ENCODE measurements around the gene SCMH1. TPM values are rescaled to one million over a fixed set of nuclear protein-coding genes. Genes with fewer than 3 reads are reported as not detected.

The SCMH1 gene
- total RNA-seq, 4 donors from 2014 or later, result 45.6 to 102 (median 82.5) TPM

GRCh38 chr1:41243079-41243385 lies 926 bp upstream of the SCMH1 start:
- 50% methylated on average over 1 of the region's 3 CpGs; no CpG with 5 or more reads in 1 of the 2 donors for WGBS, 2 donors (ENCODE audit: low coverage in 1 of 2)
- peaks cover 0 to 44% (median 2%) of the 10 kb centered on the region in 3 donors for H3K4me1 ChIP-seq

GRCh38 chr1:41242342-41243078 lies 404 bp upstream of the SCMH1 start:
- Histone ChIP-seq H3K9me3 (no peaks in the 10 kb centered on the region), H3K36me3 (no peaks in the 10 kb centered on the region), H3K4me1 (peaks cover 0 to 48% (median 2%) of the 10 kb centered on the region in 3 donors), H3K27me3 (no peaks in the 10 kb centered on the region), H3K4me3 (peak overlapping the region; percentile 72 to 94), H3K27ac (peak overlapping the region; percentile 92 to 99 (median 98))
- 68 to 93% methylated on average over 3 to 13 of the region's 51 CpGs for WGBS, 2 donors (ENCODE audit: low coverage in 1 of 2)
- ATAC-seq, result peak; percentile 13
- TF ChIP-seq POLR2A (IDR thresholded peaks at IDR 0.05), result no peak
- TF ChIP-seq, protein P1, sequence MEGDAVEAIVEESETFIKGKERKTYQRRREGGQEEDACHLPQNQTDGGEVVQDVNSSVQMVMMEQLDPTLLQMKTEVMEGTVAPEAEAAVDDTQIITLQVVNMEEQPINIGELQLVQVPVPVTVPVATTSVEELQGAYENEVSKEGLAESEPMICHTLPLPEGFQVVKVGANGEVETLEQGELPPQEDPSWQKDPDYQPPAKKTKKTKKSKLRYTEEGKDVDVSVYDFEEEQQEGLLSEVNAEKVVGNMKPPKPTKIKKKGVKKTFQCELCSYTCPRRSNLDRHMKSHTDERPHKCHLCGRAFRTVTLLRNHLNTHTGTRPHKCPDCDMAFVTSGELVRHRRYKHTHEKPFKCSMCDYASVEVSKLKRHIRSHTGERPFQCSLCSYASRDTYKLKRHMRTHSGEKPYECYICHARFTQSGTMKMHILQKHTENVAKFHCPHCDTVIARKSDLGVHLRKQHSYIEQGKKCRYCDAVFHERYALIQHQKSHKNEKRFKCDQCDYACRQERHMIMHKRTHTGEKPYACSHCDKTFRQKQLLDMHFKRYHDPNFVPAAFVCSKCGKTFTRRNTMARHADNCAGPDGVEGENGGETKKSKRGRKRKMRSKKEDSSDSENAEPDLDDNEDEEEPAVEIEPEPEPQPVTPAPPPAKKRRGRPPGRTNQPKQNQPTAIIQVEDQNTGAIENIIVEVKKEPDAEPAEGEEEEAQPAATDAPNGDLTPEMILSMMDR (IDR thresholded peaks at IDR 0.05), result no peak

More at GRCh38 chr1:41243079-41243385, 926 bp upstream of the SCMH1 start:
- no peak for ATAC-seq
- H3K27ac ChIP-seq, result peak overlapping the region in 3 of 4 donors; percentile 96 to 99 (median 99)
- H3K9me3 ChIP-seq, result no peaks in the 10 kb centered on the region
- H3K27me3 ChIP-seq, result no peaks in the 10 kb centered on the region
- TF ChIP-seq EP300 (IDR thresholded peaks at IDR 0.05) (no peak), POLR2AphosphoS5 (IDR thresholded peaks at IDR 0.05) (no peak), POLR2A (IDR thresholded peaks at IDR 0.05) (no peak)
- TF ChIP-seq, protein P1 (IDR thresholded peaks at IDR 0.05), result no peak
- H3K4me3 ChIP-seq, result no peak overlapping the region
- no peaks in the 10 kb centered on the region for H3K36me3 ChIP-seq

DNA sequence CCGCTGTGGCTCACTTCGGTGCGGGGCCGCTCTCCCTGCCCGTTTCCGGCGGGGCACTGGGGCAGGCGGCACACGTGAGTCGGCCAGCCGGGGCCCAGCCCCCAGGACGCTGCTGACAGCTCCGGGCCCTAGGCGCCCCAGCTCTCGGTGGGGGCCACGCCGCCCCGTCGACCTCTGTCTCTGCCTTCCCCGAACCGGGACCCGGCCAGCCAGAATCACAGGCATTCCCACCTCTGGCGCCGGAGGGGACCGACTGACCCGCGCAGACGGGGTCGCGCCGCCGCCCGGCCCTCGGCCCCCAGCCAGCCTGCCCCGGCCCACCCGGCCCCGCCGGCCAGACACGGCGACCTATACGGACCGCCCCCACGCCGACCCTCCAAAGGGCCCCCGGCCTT lies 755 bp downstream of the SCMH1 start:
- Histone ChIP-seq H3K4me3 (peak overlapping the region; percentile 72 to 94), H3K27me3 (no peaks in the 10 kb centered on the region), H3K27ac (peak overlapping the region; percentile 92 to 99 (median 98)), H3K9me3 (no peaks in the 10 kb centered on the region), H3K4me1 (peaks cover 0 to 48% (median 2%) of the 10 kb centered on the region in 3 donors), H3K36me3 (no peaks in the 10 kb centered on the region)
- ATAC-seq, result peak; percentile 82
- TF ChIP-seq, protein P1 (IDR thresholded peaks at IDR 0.05), result no peak
- TF ChIP-seq POLR2AphosphoS5 (IDR thresholded peaks at IDR 0.05) (peak; percentile 57), POLR2A (IDR thresholded peaks at IDR 0.05) (peak in 1 of 2 donors; percentile 35)
- WGBS, 2 donors (ENCODE audit: low coverage in 1 of 2), result no CpG with 5 or more reads among the region's 45 CpGs

GRCh38 chr1:41240781-41241353 lies 1.2 kb downstream of the SCMH1 start:
- no peak for ATAC-seq
- H3K9me3 ChIP-seq, result no peaks in the 10 kb centered on the region
- H3K4me1 ChIP-seq, result peaks cover 0 to 48% (median 2%) of the 10 kb centered on the region in 3 donors
- TF ChIP-seq, protein P1 (IDR thresholded peaks at IDR 0.05), result no peak
- TF ChIP-seq POLR2A (IDR thresholded peaks at IDR 0.05) (no peak), EP300 (IDR thresholded peaks at IDR 0.05) (no peak), POLR2AphosphoS5 (IDR thresholded peaks at IDR 0.05) (no peak)
- peak overlapping the region; percentile 92 to 99 (median 98) for H3K27ac ChIP-seq
- H3K27me3 ChIP-seq, result no peaks in the 10 kb centered on the region
- 7% methylated on average over 9 of the region's 12 CpGs; no CpG with 5 or more reads in 1 of the 2 donors for WGBS, 2 donors (ENCODE audit: low coverage in 1 of 2)
- no peaks in the 10 kb centered on the region for H3K36me3 ChIP-seq
- H3K4me3 ChIP-seq, result peak overlapping the region; percentile 72 to 94

All from gastroesophageal sphincter (tissue), 4 donors.